Panc1 (cell line): ENCODE data around the gene PTGFRN. TPM values are rescaled to one million over a fixed set of nuclear protein-coding genes. Genes with fewer than 3 reads are reported as not detected.

Experiments
- ATAC-seq: fragments of 200-7000 bp; cut with Tn5 transposase; 2 replicates; pipeline ENCODE4 v1.9.1; 2020; ENCODE audit warnings: mild to moderate bottlenecking, moderate library complexity
- BruUV-seq: library from RNA; stranded (reverse); fragments of 400-500 nt; replicated peaks from 2 replicates; lab custom pipeline; 2021; lab: Mats Ljungman, UMichigan
- CTCF ChIA-PET: fragments of 300-600 bp; sonication (Branson Sonifier 250); formaldehyde crosslinking; loops from one replicate; lab custom pipeline; 2022; ENCODE audit warnings: antibody characterized with exemption; lab: Charles Lee
- POLR2A ChIA-PET: fragments of 300-600 bp; sonication (Branson Sonifier 250); formaldehyde crosslinking; loops from one replicate; lab custom pipeline; 2022; ENCODE audit warnings: antibody characterized with exemption; lab: Charles Lee
- DNase-seq: peaks from one replicate; pipeline ENCODE4 v3.0.0-alpha.2; 2010; ENCODE audit warnings: low read depth, low spot score
- H3K27ac ChIP-seq: 2 replicates; pipeline ENCODE4 v1.5.1; 2011; ENCODE audit warnings: mild to moderate bottlenecking, low read length, inconsistent platforms
- H3K27me3 ChIP-seq: fragments of 200-500 bp; sonication (Bioruptor generic); 2 replicates; pipeline ENCODE4 v1.6.0; 2014; ENCODE audit warnings: low read length, inconsistent platforms; ENCODE audit not compliant: control insufficient read depth, insufficient read depth
- H3K36me3 ChIP-seq: fragments of 200-500 bp; sonication (Bioruptor generic); 2 replicates; pipeline ENCODE4 v1.5.1; 2014; ENCODE audit warnings: inconsistent platforms, mild to moderate bottlenecking, low read length, moderate library complexity; ENCODE audit not compliant: control insufficient read depth, insufficient read depth
- H3K4me1 ChIP-seq: 2 replicates; pipeline ENCODE4 v1.5.1; 2011; ENCODE audit warnings: inconsistent platforms, mild to moderate bottlenecking, low read length, moderate library complexity; ENCODE audit not compliant: control insufficient read depth, insufficient read depth
- H3K4me3 ChIP-seq, 2 experiments: 2 replicates each; pipeline ENCODE4 v1.5.1; 2011 to 2012; ENCODE audit warnings: low read depth in 2 of 2, low read length in 2 of 2, mild to moderate bottlenecking in 2 of 2, inconsistent platforms in 1 of 2, moderate library complexity in 1 of 2
- H3K9me3 ChIP-seq: fragments of 200-500 bp; sonication (Bioruptor generic); 2 replicates; pipeline ENCODE4 v1.5.1; 2014; ENCODE audit warnings: low read depth, mild to moderate bottlenecking, inconsistent platforms, low read length, moderate library complexity; ENCODE audit not compliant: control insufficient read depth, insufficient read depth
- POLR2AphosphoS5 ChIP-seq: IDR thresholded peaks from 2 replicates; pipeline ENCODE4 v1.6.1; 2012; ENCODE audit warnings: mild to moderate bottlenecking, low read depth, low read length, moderate library complexity
- SIN3A ChIP-seq: IDR thresholded peaks from 2 replicates; pipeline ENCODE4 v1.6.1; 2012; ENCODE audit warnings: low read depth, mild to moderate bottlenecking, low read length, moderate library complexity, borderline replicate concordance; ENCODE audit not compliant: insufficient read depth
- TCF7L2 ChIP-seq: IDR thresholded peaks from 2 replicates; pipeline ENCODE4 v1.6.1; 2011; ENCODE audit warnings: mild to moderate bottlenecking, low read depth, low read length, inconsistent platforms
- in situ Hi-C: cut with HindIII; loops from 2 replicates; pipeline ENCODE4 v1.10.0; 2016; ENCODE audit warnings: low sequenced_read_pairs, low pct_unique_long_range_greater_than_20kb
- intact Hi-C: fragments of 100-400 bp; cut with micrococcal nuclease; formaldehyde crosslinking; loops from one replicate; pipeline ENCODE4 v1.10.0; 2022; ENCODE audit not compliant: unreplicated experiment
- total RNA-seq: library from RNA; stranded (reverse); gene quantifications from one replicate; pipeline ENCODE4 v1.2.1, GENCODE V29; 2021; ENCODE audit not compliant: unreplicated experiment
- TF ChIP-seq, protein P1 (sequence below), 2 experiments: IDR thresholded peaks; 2 replicates each; pipeline ENCODE4 v1.6.1; 2011 to 2012; ENCODE audit warnings: low read depth in 2 of 2, control low read depth in 1 of 2, low read length in 1 of 2, mild to moderate bottlenecking in 1 of 2, moderate library complexity in 1 of 2; ENCODE audit not compliant: insufficient read depth in 1 of 2
- TF ChIP-seq, protein P2 (sequence below): fragments of 450-650 bp; IDR thresholded peaks from 2 replicates; pipeline ENCODE4 v1.5.1; 2017; ENCODE audit warnings: mild to moderate bottlenecking

The PTGFRN gene
- total RNA-seq, 1 experiment from 2014 or later, result 5.2 TPM

DNA sequence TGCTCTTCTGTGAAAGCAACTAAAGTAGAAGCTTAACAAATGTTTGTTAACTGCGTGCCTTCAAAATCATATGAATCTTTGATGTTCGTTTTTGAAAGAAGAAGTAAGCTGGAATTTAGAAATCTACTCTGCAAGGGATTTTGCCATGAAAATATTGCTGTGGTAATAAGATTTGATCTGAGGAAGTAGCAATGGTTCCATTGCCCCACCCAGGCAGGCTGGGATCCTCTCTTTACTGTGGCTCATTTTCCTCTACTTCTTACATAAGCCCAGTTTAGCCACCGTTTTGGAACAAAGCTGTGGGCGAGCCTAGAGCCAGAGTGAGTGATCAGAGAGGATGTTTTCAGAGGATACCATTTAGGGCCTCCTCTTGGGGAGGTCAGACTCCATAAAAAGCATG, 20.3 kb upstream of the PTGFRN start:
- H3K4me3 ChIP-seq, result no peak overlapping the region
- TF ChIP-seq TCF7L2 (no peak), POLR2AphosphoS5 (no peak), SIN3A (no peak)
- TF ChIP-seq, protein P1, sequence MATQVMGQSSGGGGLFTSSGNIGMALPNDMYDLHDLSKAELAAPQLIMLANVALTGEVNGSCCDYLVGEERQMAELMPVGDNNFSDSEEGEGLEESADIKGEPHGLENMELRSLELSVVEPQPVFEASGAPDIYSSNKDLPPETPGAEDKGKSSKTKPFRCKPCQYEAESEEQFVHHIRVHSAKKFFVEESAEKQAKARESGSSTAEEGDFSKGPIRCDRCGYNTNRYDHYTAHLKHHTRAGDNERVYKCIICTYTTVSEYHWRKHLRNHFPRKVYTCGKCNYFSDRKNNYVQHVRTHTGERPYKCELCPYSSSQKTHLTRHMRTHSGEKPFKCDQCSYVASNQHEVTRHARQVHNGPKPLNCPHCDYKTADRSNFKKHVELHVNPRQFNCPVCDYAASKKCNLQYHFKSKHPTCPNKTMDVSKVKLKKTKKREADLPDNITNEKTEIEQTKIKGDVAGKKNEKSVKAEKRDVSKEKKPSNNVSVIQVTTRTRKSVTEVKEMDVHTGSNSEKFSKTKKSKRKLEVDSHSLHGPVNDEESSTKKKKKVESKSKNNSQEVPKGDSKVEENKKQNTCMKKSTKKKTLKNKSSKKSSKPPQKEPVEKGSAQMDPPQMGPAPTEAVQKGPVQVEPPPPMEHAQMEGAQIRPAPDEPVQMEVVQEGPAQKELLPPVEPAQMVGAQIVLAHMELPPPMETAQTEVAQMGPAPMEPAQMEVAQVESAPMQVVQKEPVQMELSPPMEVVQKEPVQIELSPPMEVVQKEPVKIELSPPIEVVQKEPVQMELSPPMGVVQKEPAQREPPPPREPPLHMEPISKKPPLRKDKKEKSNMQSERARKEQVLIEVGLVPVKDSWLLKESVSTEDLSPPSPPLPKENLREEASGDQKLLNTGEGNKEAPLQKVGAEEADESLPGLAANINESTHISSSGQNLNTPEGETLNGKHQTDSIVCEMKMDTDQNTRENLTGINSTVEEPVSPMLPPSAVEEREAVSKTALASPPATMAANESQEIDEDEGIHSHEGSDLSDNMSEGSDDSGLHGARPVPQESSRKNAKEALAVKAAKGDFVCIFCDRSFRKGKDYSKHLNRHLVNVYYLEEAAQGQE (IDR thresholded peaks at IDR 0.05; ENCODE audit: insufficient read depth in 1 of 2, low read depth in 2 of 2, low read length in 1 of 2), result no peak
- TF ChIP-seq, protein P2, sequence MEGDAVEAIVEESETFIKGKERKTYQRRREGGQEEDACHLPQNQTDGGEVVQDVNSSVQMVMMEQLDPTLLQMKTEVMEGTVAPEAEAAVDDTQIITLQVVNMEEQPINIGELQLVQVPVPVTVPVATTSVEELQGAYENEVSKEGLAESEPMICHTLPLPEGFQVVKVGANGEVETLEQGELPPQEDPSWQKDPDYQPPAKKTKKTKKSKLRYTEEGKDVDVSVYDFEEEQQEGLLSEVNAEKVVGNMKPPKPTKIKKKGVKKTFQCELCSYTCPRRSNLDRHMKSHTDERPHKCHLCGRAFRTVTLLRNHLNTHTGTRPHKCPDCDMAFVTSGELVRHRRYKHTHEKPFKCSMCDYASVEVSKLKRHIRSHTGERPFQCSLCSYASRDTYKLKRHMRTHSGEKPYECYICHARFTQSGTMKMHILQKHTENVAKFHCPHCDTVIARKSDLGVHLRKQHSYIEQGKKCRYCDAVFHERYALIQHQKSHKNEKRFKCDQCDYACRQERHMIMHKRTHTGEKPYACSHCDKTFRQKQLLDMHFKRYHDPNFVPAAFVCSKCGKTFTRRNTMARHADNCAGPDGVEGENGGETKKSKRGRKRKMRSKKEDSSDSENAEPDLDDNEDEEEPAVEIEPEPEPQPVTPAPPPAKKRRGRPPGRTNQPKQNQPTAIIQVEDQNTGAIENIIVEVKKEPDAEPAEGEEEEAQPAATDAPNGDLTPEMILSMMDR, result no peak
- DNase-seq, result no peak
- no peak overlapping the region for H3K27ac ChIP-seq
- ChIA-PET POLR2A (no interaction called here), CTCF (no interaction called here)
- no peaks in the 10 kb centered on the region for H3K4me1 ChIP-seq
- no peaks in the 10 kb centered on the region for H3K27me3 ChIP-seq
- no peaks in the 10 kb centered on the region for H3K36me3 ChIP-seq
- H3K9me3 ChIP-seq, result no peaks in the 10 kb centered on the region
- ATAC-seq, result no peak
- in situ Hi-C loops, result no loop called here
- intact Hi-C loops, result no loop called here
- no TSS peak for BruUV-seq

DNA sequence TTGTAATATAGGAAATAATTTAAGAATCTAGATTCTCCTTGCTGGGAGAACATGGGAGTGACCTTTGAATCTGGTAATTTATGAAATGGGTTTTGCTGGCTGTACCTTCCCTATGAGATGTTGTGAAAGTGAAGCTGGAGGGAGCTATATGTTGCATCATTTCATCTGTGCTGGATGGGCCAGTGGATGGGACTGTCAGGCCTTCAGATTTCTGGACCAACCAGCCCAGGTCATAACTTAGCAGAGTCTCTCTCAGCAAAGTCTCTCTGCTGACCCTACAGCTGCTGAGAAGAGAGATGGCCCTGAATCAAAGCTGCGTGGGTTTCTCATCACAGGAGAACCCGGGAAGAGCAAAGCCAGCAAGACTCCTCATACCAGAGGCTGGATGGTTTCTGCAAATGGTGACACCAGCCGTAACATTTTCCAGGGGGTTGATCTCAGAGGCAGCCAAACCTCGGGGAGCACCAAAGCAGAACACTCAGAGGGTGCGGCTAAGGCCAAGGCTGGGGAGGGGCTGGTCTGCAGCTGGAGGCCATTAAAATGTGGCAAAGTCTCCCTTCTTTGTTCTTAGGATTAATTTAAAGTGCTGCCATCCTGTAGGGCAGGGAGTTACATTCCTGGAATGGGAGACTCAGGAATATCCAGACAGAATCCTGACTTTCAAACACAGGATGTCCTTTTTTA, 18.2 kb upstream of the PTGFRN start:
- ChIA-PET CTCF (interaction anchor here (0.6 kb wide), 1 partner anchor 39 kb away, joined by 3 read pairs; no protein-coding TSS in a partner anchor), POLR2A (no interaction called here)
- intact Hi-C loops (no loop called here), in situ Hi-C loops (no loop called here)
- Histone ChIP-seq H3K36me3 (no peaks in the 10 kb centered on the region), H3K27ac (no peak overlapping the region), H3K4me3 (no peak overlapping the region), H3K27me3 (no peaks in the 10 kb centered on the region), H3K4me1 (no peaks in the 10 kb centered on the region), H3K9me3 (no peaks in the 10 kb centered on the region)
- BruUV-seq, result no TSS peak
- DNase-seq (no peak), ATAC-seq (no peak)
- TF ChIP-seq POLR2AphosphoS5 (no peak), SIN3A (no peak), TCF7L2 (no peak)
- TF ChIP-seq, protein P2, result no peak
